ENCODE results near the gene MAX. TPM values are rescaled to one million over a fixed set of nuclear protein-coding genes. Genes with fewer than 3 reads are reported as not detected.

The MAX gene
- total RNA-seq, 2 donors from 2014 or later, result 44.3 to 49.0 TPM

- no peaks in the 10 kb centered on the region for H3K27me3 Mint-ChIP-seq (ENCODE audit: insufficient read depth)
- H3K36me3 ChIP-seq (ENCODE audit: control insufficient read depth, insufficient read depth, low read length), result peaks cover 76% of the 10 kb centered on the region
- no peak overlapping the region for H3K4me3 ChIP-seq (ENCODE audit: low read length)
- H3K27me3 ChIP-seq (ENCODE audit: control insufficient read depth, insufficient read depth, low read length, poor library complexity, severe bottlenecking), result no peaks in the 10 kb centered on the region
- peaks cover 52% of the 10 kb centered on the region for H3K9me3 ChIP-seq (ENCODE audit: control insufficient read depth, low read length)
- TF ChIP-seq CTCF (conservative IDR thresholded peaks at IDR 0.05), result no peak
- no peak overlapping the region for H3K27ac ChIP-seq (ENCODE audit: low read depth, low read length)
- H3K36me3 Mint-ChIP-seq (ENCODE audit: low read depth), result peaks cover 73% of the 10 kb centered on the region
- peaks cover 28% of the 10 kb centered on the region for H3K9me3 Mint-ChIP-seq
- no peak overlapping the region for H3K4me3 Mint-ChIP-seq
- WGBS, 2 experiments (ENCODE audit: insufficient coverage in 1 of 2, insufficient read length in 1 of 2), result 92% methylated on average over 2 of the region's 2 CpGs; no CpG with 5 or more reads in 1 of the 2 experiments
- peaks cover 10% of the 10 kb centered on the region for H3K4me1 Mint-ChIP-seq
- no peak overlapping the region for H3K9ac ChIP-seq (ENCODE audit: extremely low read depth, low read length, poor library complexity, severe bottlenecking)
- peaks cover 3% of the 10 kb centered on the region for H3K4me1 ChIP-seq (ENCODE audit: control insufficient read depth, insufficient read depth, low read length)
- no peak overlapping the region for H3K27ac Mint-ChIP-seq
- DNase-seq, result no peak
Observed at GRCh38 chr14:65082930-65083329, 19.4 kb downstream of the MAX start.

GRCh38 chr14:65080960-65081747 lies 21.2 kb downstream of the MAX start:
- Mint-ChIP-seq H3K27me3 (ENCODE audit: insufficient read depth) (no peaks in the 10 kb centered on the region), H3K27ac (no peak overlapping the region), H3K36me3 (ENCODE audit: low read depth) (peaks cover 67% of the 10 kb centered on the region), H3K9me3 (peaks cover 10% of the 10 kb centered on the region), H3K4me1 (peaks cover 10% of the 10 kb centered on the region), H3K4me3 (no peak overlapping the region)
- no peak for TF ChIP-seq CTCF (conservative IDR thresholded peaks at IDR 0.05)
- Histone ChIP-seq H3K36me3 (ENCODE audit: control insufficient read depth, insufficient read depth, low read length) (peaks cover 77% of the 10 kb centered on the region), H3K4me3 (ENCODE audit: low read length) (peak overlapping the region; percentile 28), H3K9ac (ENCODE audit: extremely low read depth, low read length, poor library complexity, severe bottlenecking) (no peak overlapping the region), H3K27me3 (ENCODE audit: control insufficient read depth, insufficient read depth, low read length, poor library complexity, severe bottlenecking) (no peaks in the 10 kb centered on the region), H3K9me3 (ENCODE audit: control insufficient read depth, low read length) (peaks cover 35% of the 10 kb centered on the region), H3K4me1 (ENCODE audit: control insufficient read depth, insufficient read depth, low read length) (peaks cover 3% of the 10 kb centered on the region), H3K27ac (ENCODE audit: low read depth, low read length) (no peak overlapping the region)
- DNase-seq, result no peak
- WGBS, 2 experiments (ENCODE audit: insufficient coverage in 1 of 2, insufficient read length in 1 of 2), result 85 to 93% methylated on average over 2 of the region's 2 CpGs

GRCh38 chr14:65079768-65080167 lies 22.5 kb downstream of the MAX start:
- no peak for TF ChIP-seq CTCF (conservative IDR thresholded peaks at IDR 0.05)
- no peak for DNase-seq
- H3K4me1 ChIP-seq (ENCODE audit: control insufficient read depth, insufficient read depth, low read length), result peaks cover 3% of the 10 kb centered on the region
- Mint-ChIP-seq H3K4me1 (peaks cover 10% of the 10 kb centered on the region), H3K27me3 (ENCODE audit: insufficient read depth) (no peaks in the 10 kb centered on the region), H3K27ac (no peak overlapping the region), H3K36me3 (ENCODE audit: low read depth) (peaks cover 65% of the 10 kb centered on the region), H3K4me3 (no peak overlapping the region), H3K9me3 (no peaks in the 10 kb centered on the region)
- H3K4me3 ChIP-seq (ENCODE audit: low read length), result no peak overlapping the region
- H3K9me3 ChIP-seq (ENCODE audit: control insufficient read depth, low read length), result peaks cover 24% of the 10 kb centered on the region
- H3K27ac ChIP-seq (ENCODE audit: low read depth, low read length), result no peak overlapping the region
- H3K27me3 ChIP-seq (ENCODE audit: control insufficient read depth, insufficient read depth, low read length, poor library complexity, severe bottlenecking), result no peaks in the 10 kb centered on the region
- no peak overlapping the region for H3K9ac ChIP-seq (ENCODE audit: extremely low read depth, low read length, poor library complexity, severe bottlenecking)
- WGBS, 2 experiments (ENCODE audit: insufficient coverage in 1 of 2, insufficient read length in 1 of 2), result 76 to 86% methylated on average over 5 of the region's 5 CpGs
- peaks cover 76% of the 10 kb centered on the region for H3K36me3 ChIP-seq (ENCODE audit: control insufficient read depth, insufficient read depth, low read length)
